HG03439 (cell line): ENCODE data around the gene PRSS33.

ENCODE experiments used
- ATAC-seq: cut with Tn5 transposase; IDR thresholded peaks from one replicate; pipeline ENCODE4 v1.9.1; 2021; ENCODE audit warnings: mild to moderate bottlenecking, moderate library complexity; ENCODE audit not compliant: unreplicated experiment

Gene PRSS33

DNA sequence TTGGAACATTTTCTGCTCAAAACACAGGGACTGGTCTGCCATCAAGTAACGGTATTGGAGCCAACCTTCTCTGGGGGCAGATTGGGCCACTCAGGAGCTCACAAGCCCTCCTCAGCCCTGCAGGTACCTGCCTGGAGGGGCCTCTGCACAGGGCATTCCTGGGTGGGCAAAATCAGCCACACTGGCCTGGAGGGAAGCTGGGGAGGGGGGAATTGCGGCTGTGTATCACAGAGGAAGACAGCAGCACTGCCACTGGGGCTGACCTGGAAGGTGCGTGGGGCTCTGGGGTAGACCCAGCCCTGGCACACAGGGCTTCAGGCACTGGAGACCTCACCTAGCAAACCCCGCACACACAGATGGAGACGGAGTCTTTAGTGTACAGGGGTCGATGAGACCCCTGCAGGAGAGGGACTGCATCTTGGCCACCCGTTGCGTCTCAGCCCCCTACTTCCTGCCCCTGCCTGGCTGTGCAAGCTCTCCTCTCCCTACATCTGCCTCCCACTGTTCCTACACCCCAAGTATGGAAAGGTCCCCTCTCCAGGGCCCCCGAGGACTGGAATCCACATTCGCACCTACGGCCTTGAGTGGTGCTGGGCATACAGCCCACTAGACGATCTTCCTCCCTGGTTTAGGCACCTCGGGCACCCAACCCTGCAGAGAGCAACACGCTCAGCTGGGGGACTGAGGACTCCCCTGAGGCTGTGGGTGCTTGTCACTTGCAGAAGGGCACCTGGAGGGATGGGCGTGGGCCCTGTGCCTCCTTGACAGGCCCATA, 42.1 kb downstream of the PRSS33 start:
- ATAC-seq = no peak

DNA sequence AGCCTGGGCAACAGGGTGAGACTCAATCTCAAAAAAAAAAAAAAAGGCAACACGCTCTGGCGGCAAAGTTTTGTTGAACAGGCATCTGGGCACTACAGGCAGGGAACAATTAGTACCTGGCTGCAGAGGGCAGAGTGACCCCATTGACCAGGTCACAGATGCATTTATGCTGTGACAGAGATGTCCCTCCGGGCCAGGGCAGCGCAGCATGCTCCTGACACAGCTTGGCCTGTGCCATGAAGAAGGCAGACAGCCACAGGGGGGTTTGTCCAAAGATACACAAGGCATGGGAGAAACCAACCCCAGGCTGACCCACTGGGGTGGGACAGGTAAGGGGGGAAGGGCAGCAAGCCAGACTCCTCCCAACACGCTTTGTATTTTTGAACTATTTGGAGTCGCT, 42.6 kb downstream of the PRSS33 start:
- no peak for ATAC-seq

DNA sequence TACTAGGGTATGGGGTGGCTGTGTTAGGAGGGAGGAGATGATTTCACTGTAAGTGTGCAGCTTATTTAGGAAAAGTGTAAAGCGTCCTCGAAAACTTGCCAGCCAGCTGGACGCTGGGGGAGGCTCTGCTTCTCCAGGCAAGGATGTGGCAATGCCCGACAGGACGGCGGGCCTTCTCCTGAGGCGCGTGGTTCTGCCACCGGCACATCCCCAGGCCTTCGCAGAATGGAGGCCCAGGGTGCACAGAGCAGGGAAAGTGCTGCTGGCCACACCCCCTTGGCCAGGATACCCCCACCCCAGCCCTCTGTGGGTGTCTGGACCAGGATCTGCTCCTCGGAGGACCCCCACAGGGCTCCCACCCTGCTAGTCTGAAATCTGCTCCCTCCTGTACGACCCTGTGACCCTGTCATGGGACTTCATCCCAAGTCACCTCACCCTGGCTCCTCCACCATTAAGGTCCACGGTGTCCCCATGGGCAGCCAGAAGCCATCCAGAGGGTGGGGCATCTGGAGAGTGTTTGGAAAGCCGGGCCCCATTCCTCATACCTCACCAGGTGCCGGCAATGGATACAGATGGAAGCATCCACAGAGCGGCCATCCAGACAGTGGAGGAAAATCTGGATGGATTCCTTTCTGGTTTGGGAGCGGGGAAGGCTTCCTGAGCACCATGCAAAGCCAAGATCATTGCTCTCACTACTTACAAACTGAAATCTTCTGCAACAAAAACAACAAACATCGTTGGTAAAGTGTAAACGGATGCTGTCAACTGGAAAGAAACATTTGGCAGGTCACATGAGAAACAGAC, 44.2 kb downstream of the PRSS33 start:
- ATAC-seq = no peak

DNA sequence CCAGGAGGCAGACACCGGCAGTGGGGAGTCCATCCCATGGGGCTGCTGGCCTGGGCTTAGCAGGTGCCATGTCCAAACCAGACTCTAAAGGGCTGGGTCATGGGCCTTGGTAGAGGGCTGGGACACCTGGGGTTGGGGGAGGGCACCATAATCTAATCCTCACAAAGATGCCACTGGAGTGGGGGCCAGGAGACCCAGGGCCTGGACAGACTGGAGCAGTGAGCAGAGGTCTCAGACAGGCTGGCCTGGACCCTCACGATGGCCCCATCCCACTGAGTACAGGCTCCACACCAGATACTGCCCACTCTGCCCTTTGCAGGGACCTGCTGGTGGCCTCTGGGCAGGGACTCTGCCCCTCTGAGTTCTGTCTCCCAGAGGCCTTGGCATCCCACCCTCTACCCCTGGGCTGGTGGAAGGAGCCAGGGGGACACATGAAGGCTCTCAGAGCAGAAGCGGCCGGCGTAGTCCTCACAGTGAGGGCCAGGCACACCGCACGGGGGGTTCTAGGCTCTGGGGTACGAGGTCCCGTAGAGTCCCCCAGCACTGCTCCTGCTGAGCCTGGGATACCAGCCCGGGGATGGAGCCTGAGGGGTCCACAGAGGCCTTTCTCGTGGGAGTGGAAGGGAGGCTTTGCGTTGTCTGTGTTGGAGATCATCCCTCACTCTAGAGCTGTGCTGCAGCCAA, 44.9 kb downstream of the PRSS33 start:
- no peak for ATAC-seq

DNA sequence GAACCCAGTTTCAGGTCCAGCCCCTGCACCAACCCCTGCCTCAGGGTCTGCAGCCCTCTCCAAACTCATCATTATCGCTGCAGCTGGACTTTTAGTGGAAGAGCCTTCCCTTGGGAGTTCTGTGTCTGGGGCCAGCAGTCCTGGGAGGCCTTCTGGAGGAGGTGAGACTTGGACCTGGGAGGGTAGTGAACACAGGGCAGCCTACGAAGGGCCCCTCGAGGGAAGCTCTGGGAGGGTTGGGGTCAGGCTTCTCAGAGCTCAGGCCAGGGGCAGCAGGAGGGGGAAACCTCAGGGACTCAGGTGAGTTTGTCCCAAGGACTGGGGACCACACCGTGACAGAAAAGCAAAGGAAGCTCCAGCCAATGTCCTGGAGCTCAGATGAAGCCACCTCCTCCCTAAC, 46.2 kb downstream of the PRSS33 start:
- no peak for ATAC-seq

DNA sequence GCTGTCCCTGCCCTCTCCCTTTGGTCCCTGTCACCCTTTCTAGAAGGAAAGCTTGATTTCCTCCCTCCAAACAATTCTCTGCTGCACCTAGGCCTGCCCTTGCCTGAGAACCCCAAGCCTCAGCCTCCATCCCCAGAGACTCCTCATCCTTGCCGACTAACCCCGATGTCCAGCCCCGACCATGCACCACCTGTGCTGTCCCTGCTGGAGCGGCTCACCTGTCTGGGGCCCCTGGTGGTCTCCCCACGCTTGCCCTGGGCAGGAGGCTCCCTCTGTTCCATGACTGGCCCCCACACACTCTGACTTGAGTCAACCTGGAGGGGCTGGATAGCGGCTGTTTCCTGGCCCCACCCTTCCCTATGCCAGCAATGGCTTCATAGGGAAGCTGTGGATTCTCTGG, 46.9 kb downstream of the PRSS33 start:
- ATAC-seq = no peak

DNA sequence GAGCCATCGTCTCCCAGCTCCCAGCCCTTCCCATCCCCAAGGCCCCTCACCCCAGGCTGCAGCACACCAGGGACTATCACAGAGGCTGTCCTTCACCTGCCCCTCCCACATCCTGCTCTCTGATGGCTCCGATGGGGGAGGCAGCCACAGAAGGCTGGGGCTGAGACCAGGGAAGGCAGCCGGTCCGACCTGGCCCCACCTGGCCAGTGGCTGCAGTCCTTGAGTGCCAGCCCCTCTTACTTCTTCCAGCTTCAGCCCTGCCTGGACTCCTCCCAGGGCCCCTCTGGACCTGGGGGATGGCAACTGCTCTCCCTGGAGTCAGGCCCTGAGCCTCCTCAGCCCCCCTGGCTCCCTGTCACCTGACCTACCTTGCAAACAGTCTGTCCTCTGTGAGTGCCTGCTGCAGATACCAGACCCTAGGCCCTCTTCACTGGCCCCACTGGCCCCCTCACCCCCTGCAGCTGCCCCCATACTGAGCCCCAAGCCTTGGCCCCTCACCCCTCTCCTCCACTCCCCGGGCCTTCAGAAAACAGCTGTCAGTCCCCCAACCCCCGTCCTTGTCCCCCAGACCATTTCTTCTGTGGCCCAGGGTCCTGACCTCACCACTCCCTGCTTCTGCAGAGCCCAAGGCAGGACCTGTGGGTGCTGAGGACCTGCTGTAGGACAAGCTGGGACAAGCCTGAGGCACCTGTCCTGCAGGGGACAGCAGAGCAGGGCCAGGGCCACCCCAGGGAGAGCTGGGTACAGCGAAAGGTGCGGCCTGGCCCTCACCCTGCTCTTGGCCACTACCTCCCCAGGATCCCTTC, 47.5 kb downstream of the PRSS33 start:
- no peak for ATAC-seq

DNA sequence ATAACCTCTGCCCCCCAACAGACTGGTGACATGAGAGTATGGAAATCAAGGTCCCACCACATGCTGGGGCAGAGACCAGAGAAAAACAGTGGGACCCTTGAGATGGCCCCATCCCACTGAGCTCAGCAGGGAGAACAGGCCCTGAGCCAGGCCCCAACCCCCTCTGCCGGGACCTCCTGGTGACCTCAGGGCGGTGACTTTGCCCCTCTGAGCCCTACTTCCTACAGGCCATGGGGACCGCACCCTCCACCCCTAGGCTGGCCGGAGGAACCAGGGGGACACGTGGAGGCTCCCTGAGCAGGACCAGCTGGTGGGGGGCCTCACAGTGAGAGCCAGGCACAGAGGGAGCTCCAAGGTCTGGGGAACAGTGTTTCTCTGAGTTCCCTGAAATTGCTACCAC, 48.7 kb downstream of the PRSS33 start:
- ATAC-seq = no peak

DNA sequence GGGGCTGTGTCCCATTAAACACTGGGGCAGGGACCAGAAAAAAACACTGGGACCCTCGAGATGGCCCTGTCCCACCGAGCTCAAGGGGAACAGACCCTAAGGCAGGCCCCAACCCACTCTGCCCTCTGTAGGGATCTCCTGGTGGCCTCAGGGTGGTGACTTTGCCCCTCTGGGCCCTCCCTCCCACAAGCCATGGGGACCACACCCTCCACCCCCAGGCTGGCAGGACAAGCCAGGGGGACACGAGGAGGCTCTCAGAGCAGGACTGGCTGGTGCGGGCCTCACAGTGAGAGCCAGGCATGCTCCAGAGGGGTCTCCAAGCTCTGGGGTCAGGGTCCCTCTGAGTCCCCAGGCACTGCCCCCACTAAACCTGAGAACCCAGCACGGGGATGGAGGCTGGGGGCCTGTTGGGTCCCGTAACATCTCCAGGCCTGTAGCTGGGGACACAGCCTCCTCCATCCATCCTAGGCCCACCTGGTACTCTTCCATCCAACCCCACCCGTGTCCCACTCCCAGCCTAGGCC, 49.4 kb downstream of the PRSS33 start:
- ATAC-seq = no peak

DNA sequence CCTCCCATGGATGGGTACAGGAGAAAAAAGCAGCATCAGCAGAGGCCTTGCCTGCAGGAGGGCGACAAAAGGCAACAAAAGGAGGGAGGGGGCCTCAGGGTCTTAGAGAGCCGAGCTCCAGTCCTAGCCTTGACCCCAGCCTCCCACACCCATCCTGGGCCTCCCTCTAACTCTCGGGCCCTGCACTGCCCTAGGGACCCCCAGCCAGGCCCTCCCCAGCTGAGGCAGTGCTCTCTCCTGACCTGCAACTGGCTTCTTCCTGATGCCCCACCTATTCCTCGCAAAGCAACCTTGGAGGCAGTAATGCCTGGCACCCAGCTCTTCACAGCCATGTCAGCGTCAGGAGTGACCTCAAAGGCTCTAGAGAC, 50.1 kb downstream of the PRSS33 start:
- ATAC-seq = no peak

DNA sequence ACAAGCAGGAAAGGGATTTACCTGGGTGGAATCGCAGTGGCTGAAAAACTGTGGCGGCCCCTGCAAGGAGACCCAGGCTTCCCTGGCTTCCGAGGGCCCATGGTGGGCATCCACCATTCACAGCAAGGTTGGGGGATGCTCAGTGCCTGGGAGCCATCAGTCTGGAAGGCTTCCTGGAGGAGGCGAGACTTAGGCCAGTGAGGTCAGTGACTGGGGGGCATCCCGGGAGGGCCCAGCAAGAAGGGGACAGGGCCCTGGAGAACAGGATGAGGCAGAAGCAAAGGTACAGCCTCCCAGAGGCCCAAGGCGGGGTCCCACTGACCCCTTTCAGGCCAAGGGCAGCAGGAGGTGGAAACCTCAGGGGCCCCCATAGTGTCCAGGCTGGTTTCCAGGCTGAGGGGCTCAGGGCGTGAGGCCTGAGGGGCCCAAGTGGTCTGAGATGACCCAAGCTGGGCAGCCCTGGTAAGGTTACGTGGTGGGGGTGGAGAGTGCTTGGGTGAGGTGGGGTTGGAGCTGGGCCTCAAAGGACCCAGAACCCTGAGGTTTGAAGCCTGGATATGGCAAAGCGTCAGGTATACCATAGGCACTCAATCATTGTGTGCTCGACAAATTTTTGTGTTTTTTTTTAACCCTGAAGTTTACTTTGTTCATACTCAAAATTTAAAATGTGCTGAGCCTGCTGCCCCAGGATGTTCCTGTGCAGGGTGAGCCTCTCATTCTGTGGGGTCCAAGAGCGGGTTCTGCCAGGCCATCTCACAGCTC, 50.7 kb downstream of the PRSS33 start:
- ATAC-seq = no peak

DNA sequence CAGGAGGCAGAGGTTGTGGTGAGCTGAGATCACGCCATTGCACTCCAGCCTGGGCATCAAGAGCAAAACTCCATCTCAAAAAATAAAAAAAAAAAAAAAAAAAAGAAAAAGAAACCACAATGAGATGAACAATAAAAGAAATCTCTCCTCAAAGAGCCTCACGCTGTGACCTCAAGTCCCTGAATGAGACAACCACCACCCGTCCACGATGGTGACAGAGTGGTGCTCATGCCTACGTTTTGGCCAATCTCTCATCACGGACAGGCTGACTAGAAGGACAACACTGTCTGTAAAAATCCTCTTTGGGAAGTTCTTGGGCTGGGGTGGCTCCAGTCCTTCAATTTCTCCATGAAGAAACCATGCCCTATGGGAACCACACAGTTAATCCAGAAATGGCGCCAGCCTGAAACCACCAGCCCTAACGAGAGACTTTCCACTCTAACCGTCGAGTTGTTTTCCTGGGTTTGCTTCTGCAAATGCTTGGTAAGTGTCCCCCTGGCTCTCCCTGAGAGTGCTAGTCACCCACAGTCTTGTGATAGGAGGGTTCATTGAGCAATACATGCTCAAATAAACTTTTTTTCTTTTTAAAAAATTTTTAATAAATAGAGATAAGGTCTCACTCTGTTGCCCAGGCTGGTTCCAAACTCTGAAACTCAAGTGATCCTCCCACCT, 52.4 kb downstream of the PRSS33 start:
- no peak for ATAC-seq
